ENCODE results near the gene TMEM158.

GRCh38 chr3:45272032-45272810, 46.1 kb upstream of the TMEM158 start:
- TF ChIP-seq ZC3H10 (CRISPR knock-in tag; IDR thresholded peaks at IDR 0.05) (no peak), ARNTL (CRISPR knock-in tag; IDR thresholded peaks at IDR 0.05; ENCODE audit: borderline replicate concordance, low read depth) (no peak), ZFP30 (CRISPR knock-in tag; IDR thresholded peaks at IDR 0.05) (no peak), OSR1 (CRISPR knock-in tag; IDR thresholded peaks at IDR 0.05) (no peak), ZFP3 (CRISPR knock-in tag; IDR thresholded peaks at IDR 0.05) (no peak)

Measured in SK-N-SH treated with all-trans-retinoic acid at 6 μM for 48 hours (cell line).